Hippocampal formation (tissue), 2 donors: ENCODE results near the gene FIBCD1.

Experiments used
- DNase-seq, 2 donors: peaks; one replicate each; lab custom pipeline; 2025; lab: John Stamatoyannopoulos, UW

Gene FIBCD1

GRCh38 chr9:130857864-130858738, 80.9 kb downstream of the FIBCD1 start:
- DNase-seq: no peak

GRCh38 chr9:130856474-130856873, 82.6 kb downstream of the FIBCD1 start:
- no peak for DNase-seq

GRCh38 chr9:130854835-130855234, 84.2 kb downstream of the FIBCD1 start:
- no peak for DNase-seq

GRCh38 chr9:130854092-130854491, 85.0 kb downstream of the FIBCD1 start:
- DNase-seq: no peak

- DNase-seq: no peak
These were observed 86.2 kb downstream of the FIBCD1 start for GRCh38 chr9:130852801-130853200.
